ENCODE data around the gene RFT1.

The RFT1 gene

DNA sequence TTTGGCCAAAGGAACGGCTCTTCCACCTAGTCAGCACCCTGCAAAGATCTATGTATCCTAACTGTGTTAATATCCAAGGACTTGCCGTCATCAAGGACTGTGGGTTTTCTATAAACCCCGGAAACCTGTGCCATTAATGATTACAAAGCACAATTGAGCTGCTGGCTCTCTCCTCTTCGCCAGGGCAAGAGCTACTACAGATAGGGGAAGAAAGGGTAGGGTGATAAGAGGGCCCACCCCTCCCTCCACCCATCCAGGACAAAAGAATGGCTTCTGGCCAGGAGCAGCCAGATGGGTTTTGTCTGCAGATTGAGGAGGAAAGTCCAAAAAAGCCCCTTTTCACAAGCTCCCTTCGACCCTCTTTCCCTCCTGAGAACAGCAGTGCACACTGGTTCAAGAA lies 9.9 kb downstream of the RFT1 start:
- no peak for FAIRE-seq

DNA sequence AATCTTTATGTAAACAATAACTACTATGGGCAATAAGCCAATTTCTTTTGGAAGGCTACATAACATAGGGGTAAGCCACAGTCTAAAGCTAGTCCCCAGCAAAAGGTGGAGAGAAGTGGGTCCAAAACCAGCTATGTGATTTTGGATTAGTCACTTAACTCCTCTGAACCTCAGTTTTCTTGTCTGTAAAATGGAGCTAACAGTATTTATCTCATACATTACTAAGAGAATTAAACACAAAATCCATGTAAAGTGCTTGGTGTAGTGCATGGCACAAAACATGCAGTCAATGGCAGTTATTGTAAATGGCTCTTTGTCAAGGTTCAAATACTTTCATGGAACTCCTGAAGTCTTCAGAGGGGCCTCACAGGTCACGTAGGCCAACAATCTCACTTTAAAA lies 13.3 kb downstream of the RFT1 start:
- no peak for FAIRE-seq

DNA sequence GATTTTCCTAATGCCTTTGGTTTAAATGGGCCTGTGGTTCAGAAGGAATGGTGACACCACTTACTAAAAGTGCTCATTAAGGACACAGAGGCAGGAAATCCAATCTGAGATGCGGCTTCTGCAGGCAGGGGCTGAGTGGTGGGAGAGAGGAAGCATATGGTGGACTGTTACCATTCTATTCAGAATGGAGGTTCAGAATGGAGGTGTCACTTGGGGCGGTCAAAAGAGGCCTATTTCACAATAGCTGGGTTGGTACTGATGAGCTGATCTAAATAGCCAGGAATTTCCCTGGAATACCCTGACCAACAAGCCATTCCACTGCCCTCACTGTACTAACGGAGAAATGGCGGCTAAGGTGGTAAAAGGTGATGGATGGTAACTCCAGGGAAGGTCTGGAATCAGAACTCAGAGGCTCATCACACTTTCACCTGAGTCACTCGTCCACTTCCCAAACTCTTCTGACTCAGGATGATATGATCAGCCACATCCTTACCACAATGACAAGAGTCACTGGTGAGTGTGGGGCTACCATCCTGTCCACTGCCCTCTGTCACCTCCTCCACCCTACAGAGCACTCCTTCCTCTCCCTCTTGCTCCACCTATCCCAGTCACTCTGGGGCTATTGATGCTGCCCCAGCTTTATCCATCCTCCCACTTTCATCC lies 15.7 kb downstream of the RFT1 start:
- no peak for FAIRE-seq

DNA sequence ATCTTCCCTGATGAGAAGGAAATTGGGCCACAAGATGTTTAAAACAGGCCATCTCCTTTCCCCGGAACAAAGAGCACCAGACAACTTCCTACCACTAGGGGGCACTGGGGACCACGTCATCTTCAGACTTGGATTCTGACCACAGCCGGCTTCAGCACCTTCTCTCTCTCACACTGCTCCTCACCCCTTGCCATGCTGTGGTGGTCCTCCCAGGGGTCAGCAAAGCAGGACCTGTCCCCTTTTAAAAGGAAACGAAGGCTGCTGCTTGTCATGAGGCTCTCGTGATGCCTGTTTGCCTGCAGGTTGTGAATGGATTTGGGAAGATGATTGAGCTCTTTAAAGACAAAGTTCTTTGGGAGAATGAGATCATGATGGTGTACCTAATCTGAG lies 16.2 kb downstream of the RFT1 start:
- FAIRE-seq, result no peak

DNA sequence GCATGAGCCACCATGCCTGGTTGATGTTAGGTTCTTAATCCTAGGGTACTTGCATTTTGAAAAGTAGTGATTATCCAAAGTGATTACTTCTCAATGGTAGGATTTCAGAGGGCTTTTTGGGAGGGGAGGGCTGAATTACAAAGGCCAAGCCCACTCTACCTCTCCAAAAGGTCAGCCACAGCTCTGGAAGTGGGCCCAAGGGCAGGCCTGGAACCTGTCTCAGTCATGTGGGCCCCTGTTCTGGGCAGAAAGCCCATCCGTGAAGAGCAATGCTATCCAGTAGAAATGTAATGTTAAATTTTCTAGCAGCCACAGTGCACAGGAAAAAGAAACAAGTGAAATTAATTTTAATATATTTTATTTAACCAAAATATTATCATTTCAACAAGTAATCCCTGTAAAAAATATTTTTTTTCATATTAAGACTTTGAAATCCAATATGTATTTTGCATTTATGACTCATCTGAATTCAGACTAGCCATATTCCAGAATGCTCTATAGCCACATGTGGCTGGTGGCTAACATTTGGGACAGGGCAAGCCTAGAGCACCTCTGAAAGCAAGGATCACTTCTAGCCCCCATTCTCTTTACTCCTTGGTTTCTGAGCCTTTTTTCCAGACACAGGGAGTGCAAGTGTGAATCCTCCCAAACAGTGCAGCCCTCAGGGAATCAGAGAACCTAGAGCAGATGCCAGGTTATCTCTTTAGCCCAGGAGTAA lies 16.8 kb downstream of the RFT1 start:
- no peak for FAIRE-seq

DNA sequence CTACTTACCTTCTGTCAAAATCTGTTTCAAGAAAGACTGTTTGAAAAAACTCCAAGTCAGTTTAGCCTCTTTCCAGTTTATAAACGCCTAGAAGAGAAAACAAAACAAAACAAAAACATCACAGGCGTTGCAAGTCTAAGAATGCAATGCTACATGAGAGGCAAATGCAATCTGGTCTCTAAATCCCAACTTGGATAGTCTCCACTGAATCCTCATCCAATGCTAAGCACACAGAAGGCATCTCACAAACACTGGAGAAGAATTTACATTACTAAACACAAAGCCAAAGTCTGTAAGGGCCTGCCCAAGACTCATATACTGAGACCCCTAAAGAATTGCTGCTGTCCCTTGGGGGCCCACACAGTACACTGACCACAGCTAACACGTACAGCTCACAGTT lies 18.4 kb downstream of the RFT1 start:
- no peak for FAIRE-seq

DNA sequence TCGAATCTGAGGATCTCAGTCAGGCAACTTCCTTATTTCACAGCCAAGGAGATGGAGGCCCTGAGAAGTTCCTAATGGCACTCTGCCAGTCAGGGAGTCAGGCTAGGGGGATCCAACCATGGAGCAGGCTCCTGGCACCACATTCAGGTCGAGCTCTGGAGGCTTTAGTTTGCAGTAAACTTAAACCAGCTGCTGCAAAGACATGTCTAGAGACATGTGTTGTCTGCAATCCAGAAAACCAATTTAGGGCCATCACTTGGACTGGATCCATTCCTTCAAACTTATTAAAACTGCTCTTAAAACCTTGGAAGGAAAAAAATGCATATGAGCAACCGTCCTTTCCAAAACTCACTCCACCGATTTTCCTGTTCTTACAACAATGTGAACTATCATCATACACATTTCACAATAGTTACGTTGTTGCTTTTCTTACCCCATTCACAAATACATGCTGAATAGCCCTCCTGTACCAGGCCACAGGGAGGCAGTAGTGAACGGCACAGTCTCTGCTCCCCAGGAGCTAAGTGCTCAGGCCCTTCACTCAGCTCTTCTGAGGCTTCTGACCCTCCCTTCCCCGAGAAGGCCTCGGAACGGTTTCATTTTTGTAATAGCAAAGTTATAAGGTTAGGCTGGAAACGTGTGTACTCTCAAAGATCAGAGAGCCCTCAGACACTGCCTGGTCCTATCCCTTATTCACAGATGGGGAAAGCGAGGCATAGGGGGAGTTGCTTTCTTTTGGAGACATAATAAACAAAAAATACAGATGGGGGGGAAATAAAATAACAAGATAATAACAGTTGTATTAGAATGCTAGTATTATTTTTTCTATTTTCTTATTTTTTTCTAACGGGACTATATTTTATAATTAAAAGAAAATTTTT lies 20.1 kb downstream of the RFT1 start:
- no peak for FAIRE-seq

DNA sequence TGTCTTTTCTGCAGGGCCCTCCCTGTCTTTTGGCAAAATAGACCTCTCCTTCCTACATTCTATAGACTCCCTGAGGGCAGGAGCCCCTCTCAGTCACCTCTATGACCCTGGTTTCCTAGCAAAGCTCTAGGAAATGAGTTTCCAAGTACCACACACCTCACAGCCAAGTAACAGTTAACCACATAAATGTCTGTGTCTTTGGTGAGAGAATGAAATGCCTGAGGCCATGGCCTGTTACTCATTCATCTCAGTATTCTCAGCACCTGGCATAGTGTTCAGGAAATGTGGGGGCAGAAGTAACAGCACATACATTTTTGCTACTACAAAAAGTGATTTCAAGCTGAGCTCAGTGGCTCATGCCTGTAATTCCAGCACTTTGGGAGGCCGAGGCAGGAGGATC lies 21.0 kb downstream of the RFT1 start:
- no peak for FAIRE-seq

DNA sequence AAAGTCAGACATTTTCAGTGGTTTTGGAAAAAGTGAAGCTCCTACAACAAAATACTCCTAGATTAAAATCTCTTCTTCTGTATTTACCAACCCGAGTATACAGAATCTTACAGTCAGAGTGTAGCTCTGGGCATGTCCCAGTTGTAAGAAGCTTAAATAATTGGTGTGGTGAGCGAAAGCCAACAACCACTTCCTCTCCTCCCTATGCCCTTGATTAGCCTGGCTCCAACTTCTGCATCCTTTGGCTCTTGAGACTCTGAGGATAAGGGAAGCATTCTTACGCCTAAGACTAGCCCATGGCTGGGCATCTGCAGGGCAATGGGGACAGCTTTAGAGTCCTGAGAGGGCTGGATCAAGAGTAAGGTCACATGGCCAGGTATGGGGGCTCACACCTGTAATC lies 25.5 kb downstream of the RFT1 start:
- no peak for FAIRE-seq

DNA sequence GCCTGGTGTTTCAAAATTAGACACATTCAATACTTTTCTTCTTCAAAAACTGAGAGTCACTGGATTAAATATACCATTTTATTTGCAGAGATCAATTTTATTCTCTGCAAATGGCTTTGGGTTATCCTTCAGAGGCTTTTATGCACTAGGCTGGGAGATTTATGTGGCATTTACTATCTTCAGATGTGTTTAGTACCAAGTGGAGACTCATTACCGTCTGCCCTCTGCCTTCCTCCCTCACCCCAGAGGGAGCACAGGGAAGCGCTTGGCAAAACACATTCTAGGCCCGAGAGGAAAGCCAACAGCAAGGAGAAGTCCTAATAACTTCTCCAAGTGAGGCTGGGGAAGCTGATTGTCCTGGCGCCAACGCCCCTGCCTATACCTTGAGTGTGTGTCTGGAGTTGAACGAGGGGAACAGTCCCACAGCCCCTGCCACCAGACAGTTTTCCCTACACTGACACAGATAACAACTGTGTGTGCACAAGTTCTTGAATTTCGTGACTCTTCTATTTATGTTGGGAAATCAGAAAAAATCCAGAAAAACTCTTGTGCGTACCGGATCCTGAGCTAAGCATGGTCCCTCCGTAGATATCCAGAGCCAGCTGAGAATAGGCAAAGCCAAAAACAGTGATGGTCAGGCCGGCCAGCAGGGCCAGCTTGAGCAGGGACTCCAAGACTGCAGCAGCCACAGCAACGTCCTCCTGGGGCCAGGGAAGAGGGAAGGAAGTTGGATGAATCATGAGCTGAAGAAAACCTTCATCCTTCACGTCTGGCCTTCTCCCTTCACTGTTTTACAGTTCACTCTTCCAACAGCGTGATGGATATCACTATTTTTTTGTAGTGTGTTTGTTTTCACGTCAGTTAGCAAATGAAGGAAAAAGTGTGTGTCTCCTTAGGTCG lies 26.6 kb downstream of the RFT1 start:
- no peak for FAIRE-seq

DNA sequence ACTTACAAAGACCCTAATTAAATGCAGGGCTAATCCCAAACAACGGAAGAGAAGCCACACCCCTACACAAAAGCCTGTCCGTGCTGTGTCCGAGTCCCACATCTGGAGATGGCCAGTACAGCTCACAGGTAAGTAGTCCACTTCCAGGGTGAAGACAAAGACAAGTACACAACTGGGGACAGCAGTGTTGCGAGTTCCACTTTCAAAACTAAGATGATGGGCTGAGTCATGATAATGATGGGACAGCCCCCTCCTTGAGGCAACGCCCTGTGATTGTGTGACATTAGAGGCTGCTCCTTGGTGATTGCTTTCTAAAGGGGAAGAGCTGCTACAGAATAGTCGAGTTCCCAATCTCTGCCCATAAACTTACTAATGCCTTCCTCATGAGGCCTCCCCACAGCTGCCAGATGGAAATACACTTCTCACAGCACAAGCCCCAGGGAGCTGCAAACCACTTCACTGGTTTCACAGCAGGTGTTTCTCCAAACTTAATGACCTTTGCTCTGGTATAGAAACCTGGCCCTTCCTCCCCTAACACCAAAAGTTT lies 27.6 kb downstream of the RFT1 start:
- no peak for FAIRE-seq

DNA sequence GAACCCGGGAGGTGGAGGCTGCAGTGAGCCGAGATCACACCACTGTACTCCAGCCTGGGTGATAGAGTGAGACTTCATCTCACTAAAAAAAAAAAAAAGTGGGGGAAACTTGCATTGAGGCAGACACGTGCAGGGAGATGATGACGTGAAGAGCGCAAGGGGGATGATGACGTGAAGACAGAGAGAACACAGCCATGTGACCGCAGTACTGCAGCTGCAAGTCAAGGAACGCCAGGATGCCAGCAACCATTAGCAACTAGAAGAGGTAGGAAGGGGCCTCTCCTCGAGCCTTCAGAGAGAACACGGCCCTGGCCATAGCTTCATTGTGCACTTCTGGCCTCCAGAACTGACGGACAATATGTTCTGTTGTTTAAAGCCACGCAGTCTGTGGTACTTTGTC lies 28.3 kb downstream of the RFT1 start:
- FAIRE-seq, result no peak

DNA sequence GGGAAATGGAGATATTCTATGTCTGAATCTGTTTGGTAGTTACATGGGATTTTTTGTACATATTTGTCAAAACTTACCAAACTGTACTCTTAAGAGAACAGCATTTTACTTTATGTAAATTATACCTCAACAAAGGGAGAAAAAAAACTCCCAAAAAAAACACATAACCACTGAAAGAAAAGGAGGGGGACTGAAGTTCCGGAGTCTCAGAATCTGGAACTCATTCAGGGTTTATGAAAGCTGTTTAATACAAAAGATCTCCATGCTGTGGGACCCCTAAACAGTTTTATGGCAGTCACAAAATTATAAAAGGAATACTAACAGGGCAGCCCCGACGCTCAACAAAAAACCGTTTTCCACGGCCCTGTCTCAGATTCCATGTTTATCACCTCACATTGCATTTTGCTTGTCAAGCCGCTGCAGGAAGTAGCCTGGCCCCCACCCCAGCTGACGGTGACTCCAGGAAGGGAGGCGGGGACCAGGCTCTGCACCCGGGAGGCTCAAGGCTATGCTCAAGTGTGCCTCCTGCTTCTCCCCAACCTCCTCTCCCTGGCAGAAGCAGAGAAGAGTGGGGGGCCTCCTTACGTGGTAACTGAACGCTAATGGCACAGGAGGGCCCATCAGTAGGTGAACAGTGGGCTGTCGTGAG lies 29.3 kb downstream of the RFT1 start:
- no peak for FAIRE-seq

DNA sequence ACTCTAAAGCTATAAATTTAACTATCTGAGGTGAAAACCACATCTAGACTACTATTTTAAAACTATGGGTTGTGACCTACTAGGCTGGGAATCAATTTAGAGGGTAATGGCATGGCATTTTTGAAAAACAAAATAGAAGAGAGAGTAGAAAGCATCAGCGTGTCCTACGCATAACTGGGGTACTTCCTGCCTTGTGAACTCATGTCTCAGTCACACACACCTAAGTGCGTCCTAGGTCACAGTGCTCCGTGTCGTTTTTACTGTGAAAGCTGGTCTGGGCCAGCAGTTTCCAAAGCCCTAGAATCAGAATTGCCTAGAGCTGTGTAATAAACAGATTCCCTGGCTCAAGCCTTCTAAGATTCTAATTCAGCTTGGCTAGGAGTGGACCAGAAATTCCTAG lies 32.3 kb downstream of the RFT1 start:
- FAIRE-seq, result no peak

DNA sequence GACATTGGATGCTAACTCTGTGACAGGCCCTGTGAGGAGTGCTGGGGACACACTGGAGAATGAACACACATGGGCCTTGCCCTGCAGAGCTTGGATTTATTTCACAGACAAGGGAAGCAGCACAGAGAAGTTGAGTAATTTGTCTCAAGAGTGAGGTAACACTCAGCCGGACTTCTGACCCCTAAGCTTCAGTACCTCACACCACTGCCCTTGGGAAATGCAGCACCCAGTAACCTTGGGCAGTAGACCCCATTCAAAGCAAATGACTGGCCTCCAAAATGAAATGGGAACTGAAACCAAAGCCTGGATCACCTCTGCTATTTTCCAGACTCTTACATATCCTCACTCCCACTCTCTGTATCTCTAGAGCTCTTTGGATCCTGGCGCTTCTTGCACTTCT lies 37.3 kb downstream of the RFT1 start:
- FAIRE-seq, result no peak

DNA sequence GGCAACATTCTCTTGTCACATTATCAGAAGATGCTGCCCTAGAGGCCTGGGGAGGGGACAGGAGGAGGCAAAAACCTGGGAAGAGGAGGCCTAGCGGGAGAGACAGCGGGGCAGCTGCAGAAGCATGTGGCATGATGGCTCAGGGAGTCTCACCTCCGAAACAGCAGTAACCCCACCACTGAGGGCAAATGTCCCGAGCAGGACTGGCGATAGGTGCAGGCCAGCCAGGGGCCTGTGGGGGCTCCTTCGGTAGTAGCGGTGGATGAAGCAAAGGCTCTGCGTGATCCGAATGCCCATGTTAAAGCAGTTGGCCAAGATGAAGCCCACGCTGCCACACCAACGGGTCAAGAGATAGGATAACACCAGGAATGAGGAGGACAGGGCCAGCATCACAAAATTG lies 38.0 kb downstream of the RFT1 start:
- FAIRE-seq, result no peak

DNA sequence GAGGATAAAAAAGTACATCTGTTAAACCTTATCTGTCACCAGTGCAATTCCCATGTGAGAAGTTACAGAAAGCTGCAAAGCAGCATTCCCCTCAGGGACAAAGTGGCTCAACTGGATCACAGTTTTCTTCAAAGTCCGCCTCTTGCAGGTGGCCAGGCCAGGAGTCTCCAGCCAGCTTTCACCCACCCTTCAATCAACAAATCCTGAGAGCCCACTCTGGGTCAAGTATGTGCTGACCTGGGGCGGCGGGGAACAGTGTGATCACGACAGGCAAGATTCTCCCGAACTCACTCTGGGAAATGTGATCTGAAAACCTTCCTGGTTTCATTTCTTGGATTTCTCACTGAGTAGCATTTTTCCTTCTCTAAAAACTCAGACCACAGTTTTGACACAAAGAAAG lies 39.2 kb downstream of the RFT1 start:
- FAIRE-seq, result no peak

DNA sequence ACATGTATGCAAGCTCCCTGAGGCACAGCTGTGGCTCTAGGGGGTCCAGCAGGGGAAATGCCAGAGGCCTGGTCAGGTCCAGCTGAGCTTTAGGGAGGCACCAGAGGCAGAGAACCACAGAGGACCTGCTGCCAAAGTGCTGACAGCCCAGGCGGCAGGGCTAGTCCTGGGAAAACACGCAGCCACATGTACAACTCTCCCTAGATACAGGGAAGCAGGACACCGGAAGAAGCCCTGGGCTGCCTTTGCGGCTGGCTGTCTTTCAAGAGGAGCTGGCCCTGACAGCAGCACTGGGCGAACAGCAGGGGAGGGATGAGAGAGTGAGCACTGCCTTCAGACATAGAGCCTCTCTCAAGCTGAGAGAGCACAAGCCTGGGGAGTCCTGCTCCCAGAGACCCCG lies 40.7 kb downstream of the RFT1 start:
- FAIRE-seq, result no peak

DNA sequence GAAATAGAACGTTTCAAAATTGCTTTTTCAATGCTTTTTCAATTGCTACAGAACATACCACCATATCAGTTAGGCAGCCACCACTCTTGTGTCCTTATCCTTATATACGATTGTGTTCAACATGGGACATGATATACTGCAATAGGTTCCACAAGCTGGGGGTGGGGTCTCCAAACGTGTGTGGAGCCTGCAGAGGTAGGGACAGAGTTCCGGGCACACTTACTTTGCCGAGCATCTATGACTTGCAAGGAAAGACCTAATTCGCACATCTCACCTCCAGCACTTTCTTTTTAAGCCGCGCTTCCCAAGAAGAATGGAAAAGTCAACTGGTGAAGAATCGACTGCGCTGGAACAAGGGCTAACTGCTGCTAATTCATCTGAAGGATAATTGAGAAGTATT lies 44.8 kb downstream of the RFT1 start:
- no peak for FAIRE-seq

DNA sequence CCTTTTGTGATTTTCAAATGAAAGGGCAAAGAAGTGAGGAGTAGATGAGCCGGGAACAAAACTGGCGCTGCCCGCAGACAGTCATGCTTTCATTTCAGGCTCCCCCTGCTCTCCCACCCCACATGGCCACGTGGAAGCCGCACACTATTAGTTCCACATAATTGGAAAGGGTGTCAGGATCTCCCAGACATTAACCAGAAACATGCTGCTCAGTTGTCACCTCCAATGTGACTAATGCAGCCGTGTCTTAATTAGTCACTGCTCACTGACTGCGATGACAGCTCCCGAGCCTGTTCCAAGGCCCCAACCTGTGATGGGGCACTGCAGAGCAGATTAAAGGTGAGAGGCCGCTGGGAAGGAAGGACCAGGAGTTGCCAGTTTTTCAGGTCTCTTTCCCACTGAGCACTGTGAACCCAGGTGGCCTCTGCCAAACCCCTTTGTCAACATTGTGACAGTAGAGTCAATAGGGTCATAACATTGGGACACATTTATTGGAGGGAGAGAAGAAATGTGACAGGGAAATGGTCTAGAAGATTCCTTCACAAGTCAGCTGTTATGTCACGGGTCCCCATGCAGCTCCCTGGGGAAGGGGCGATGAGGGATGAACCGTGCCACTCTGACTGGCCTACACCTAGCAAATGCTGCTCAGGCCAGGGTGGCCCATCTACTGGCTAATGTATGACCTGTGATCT lies 45.8 kb downstream of the RFT1 start:
- FAIRE-seq, result peak; percentile 76

DNA sequence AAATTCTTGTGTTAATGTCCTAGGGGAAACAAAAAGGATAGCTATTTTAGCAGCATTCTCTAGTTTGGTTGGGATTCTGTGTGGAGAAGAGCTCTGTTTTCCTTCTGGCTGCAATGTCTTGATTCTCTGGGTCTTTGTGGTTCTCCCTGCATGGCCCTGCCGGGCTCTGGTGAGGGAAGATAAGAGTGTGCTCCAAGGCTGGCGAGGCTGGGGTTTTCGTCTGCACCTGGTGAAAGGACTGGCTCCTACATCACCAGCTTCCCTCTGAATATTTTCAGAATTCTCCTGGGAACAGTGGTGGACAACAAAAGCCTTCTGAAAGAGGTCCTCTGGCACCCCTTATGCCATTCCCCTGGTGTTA lies 46.3 kb downstream of the RFT1 start:
- FAIRE-seq, result no peak

DNA sequence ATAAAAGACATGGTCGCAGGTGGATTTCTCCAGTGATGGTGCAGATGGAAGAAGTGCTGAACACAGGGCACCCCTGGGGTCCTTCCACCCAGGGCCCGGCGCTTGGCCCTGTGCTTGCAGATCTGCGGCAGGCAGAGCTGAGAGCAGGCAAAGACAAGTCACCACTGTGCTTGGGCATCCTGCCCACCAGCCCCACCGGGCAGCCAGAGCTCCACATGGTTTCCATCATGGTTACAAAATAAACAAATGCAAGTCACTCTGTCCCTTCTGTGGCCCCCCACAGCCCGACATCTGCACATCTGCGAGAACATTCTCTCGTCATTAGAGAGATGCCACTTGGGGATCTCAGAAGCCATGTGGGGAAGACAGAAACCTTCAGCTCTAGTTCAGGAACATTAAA lies 46.7 kb downstream of the RFT1 start:
- FAIRE-seq, result no peak

Data from islet of Langerhans (tissue), 1 donor.